Effector CD8-positive, alpha-beta T cell (primary cell): ENCODE results near the gene SPIRE2.

Experiments
- DNase-seq: peaks from one replicate; lab custom pipeline; 2025; lab: John Stamatoyannopoulos, UW

SPIRE2 gene

GRCh38 chr16:89837014-89837546 lies 8.8 kb downstream of the SPIRE2 start:
- no peak for DNase-seq

- no peak for DNase-seq
These were observed 13.0 kb downstream of the SPIRE2 start for GRCh38 chr16:89841275-89841674.

DNA sequence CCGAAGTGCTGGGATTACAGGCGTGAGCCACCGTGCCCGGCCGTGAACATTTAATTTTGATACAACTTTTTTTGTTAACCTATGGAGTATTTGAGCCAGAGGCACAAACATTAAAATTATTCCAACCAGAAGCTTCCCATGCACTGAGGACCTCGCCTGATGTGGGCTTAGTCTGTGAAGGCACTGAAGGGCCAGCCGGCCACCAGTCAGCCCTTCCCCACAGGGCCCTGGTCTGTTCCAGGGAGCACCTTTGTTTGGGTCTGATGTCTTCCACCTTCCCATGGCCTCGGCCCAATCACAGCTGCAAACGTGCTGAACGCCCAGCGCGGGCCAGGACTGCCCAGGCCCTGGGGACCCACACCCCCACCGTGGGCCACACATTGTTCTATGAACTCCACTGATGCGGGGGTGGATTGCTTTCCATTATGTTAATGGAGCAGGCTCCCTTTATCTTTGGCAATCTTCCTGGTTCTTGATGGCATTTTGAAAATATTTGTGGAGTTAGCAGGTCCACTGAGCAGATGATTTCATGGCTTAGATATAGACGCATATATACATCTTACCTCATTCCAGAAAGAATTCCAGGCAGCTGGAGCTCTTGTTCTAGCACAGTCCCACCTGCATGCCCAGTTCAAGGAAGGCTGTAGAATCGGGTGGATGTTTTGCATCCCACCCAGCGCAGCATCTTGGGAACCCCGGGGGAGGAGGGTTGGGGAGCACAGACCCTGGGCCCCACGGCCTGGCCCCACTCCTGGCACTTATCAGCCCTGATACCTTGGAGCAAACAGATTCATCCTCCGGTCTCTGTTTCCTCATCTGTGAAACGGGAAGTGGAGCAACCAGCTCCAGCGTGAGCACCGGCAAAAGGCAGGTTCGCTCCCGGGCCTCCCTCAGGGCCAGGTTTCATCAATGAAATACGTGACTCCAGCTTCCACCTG lies 14.5 kb downstream of the SPIRE2 start:
- no peak for DNase-seq

DNA sequence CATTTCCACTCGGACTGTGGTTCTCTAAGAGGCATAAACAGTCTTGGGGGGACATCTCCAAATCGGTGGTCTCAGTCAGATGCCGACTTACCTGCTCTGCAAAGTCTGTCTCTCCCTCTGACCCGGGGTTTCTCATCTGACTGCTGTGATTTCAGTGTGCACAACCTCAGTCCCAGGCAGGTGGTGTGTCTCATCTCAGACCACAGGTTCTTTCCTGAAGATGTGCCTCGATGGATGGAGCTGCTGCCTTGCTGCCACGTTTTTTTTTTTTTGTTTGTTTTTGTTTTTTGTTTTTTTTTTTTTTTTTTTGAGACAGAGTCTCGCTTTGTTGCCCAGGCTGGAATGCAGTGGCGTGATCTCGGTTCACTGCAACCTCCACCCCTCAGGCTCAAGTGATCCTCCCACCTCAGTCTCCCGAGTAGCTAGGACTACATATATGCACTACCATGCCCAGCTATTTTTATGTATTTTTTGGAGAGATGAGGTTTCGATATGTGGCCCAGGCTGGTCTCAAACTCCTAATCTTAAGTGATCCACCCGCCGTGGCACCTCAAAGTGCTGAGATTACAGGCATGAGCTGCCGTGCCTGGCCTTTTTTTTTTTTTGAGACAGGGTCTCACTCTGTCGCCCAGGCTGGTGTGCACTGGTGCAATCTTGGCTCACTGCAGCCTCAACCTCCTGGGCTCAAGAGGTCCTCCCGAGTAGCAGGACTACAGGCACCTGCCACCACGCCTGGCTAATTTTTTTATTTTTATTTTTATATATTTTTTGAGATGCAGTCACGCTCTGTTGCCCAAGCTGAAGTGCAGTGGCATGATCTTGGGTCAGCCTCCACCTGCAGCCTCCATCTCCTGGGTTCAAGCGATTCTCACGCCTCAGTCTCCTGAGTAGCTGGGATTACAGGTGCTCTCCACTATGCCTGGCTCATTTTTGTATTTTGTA lies 15.4 kb downstream of the SPIRE2 start:
- DNase-seq, result no peak

- no peak for DNase-seq
These were observed 16.6 kb downstream of the SPIRE2 start for GRCh38 chr16:89844739-89845339.

GRCh38 chr16:89845417-89845816 lies 17.1 kb downstream of the SPIRE2 start:
- DNase-seq, result no peak

DNA sequence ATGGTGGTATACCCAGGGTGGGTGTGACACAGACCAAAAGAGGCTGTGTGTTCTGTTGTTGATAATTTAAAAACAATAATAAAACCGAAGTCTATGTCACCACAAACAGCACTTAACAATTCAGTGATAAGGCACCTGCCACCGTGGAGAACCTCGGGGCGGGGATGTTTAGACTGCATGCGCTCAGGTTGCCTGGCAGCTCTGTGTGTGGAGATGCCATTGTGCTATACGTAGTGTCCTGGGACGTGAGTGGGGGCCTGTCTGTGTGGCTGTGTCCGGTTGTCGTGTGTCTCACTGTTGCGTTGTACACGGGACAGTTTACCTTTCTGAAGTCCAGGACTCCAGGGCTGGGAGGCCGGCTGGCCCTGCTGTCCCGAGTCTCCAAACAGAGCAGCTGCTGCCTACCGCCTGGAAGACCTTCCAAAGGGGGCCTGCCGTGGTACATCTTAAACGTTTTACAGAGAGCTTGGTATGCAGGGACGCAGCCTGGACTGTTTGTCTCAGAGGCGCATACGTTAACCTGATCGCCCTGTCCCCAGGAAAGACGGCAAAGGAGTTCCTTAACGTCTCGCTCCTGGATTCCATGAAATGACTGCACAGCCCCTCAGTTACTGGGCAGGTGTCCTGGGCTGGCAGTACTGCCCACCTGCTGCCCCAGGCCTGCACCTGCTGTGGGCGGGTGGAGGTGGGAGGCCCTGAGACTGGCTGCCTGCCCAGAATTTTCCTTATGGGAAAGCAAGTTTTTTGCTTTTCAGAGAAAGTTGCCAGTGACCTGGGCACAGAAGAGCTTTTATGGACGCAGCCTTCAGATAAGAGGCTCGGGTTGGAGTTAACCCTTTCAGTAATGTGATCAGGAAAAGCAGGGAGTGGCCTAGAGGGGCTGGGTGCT lies 19.0 kb downstream of the SPIRE2 start:
- no peak for DNase-seq

DNA sequence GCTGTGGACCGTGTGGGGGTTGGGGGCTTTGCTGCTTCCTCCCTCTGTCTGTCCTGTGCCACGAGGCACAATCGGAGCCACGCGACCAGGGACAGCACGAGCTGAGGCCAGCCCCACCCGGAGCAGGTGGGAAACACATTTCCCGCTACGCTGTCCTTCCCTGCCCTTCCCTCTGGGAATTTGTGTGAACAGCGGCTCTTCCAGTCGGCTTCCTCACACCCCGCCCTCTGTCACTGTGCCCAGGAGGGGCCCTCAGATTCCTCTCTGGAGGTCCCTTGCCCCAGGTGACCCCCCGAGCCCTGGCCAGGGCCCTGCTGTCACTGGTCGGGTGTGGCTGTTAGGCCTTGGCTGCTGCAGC lies 19.6 kb downstream of the SPIRE2 start:
- no peak for DNase-seq

- DNase-seq, result no peak
These were observed 20.7 kb downstream of the SPIRE2 start for GRCh38 chr16:89848974-89849373.

- DNase-seq, result no peak
These were observed 25.2 kb downstream of the SPIRE2 start for GRCh38 chr16:89853306-89853993.

- DNase-seq, result no peak
These were observed 27.1 kb downstream of the SPIRE2 start for GRCh38 chr16:89855301-89855945.

- no peak for DNase-seq
These were observed 27.7 kb downstream of the SPIRE2 start for GRCh38 chr16:89855986-89856385.

GRCh38 chr16:89858973-89859614 lies 30.8 kb downstream of the SPIRE2 start:
- DNase-seq, result no peak

DNA sequence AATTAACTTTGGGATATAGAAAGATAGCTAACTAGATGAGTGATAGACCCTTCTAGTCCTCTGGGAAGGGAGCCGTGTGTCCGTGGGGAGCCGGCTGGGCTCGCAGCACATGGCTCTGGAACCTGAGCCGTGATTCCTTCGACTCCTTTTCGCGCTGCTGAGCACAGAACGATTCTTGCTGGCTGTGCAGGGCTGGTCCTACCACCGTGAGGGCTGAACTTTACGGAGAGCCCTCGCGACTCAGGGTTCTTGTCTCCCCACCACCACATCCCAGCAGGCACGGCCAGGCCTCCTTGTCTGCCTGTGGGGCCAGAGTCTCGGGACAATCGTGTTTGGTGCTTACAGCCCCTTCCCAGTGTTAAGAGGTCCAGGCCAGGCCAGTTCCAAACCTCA lies 31.3 kb downstream of the SPIRE2 start:
- DNase-seq, result no peak

DNA sequence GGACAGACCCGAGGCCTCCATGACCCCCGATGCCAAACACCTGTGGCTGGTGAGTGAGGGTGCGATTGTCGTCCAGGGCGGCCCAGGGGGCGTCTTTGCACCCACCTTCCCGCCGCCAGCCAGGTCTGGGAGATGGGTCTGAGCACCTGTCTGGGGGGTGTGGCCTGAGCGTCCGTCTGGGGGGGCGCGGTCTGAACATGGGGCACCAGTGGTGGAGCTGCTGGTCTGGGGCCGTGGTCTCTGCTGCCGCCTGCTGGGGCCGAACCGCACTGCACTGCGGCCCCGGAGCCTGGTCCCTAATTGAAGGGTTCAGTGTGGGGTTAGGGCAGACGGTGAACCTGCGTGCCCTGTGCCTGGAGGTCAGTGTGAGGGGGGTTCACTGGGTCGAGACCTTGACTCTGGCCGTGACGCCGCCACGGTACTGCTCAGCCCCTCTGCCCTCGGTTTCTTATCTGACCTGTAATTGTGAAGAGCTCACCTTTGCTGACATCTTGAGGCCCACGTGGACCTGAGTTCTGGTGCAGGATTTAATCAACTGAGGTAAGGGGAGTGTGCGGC lies 32.6 kb downstream of the SPIRE2 start:
- peak; percentile 64 for DNase-seq

GRCh38 chr16:89861648-89862047 lies 33.4 kb downstream of the SPIRE2 start:
- no peak for DNase-seq

GRCh38 chr16:89862732-89863131 lies 34.5 kb downstream of the SPIRE2 start:
- DNase-seq, result no peak

GRCh38 chr16:89863741-89864526 lies 35.7 kb downstream of the SPIRE2 start:
- DNase-seq, result no peak

- DNase-seq, result no peak
These were observed 36.2 kb downstream of the SPIRE2 start for GRCh38 chr16:89864527-89864820.
